Ishikawa (cell line): ENCODE data around the gene CYBA.

Experiments
- CEBPB ChIP-seq: IDR thresholded peaks from 2 replicates; pipeline ENCODE4 v1.6.1; 2012
- TCF12 ChIP-seq: IDR thresholded peaks from 2 replicates; pipeline ENCODE4 v1.6.1; 2012; ENCODE audit warnings: low read depth
- TEAD4 ChIP-seq: IDR thresholded peaks from 2 replicates; pipeline ENCODE4 v1.6.1; 2012

DNA sequence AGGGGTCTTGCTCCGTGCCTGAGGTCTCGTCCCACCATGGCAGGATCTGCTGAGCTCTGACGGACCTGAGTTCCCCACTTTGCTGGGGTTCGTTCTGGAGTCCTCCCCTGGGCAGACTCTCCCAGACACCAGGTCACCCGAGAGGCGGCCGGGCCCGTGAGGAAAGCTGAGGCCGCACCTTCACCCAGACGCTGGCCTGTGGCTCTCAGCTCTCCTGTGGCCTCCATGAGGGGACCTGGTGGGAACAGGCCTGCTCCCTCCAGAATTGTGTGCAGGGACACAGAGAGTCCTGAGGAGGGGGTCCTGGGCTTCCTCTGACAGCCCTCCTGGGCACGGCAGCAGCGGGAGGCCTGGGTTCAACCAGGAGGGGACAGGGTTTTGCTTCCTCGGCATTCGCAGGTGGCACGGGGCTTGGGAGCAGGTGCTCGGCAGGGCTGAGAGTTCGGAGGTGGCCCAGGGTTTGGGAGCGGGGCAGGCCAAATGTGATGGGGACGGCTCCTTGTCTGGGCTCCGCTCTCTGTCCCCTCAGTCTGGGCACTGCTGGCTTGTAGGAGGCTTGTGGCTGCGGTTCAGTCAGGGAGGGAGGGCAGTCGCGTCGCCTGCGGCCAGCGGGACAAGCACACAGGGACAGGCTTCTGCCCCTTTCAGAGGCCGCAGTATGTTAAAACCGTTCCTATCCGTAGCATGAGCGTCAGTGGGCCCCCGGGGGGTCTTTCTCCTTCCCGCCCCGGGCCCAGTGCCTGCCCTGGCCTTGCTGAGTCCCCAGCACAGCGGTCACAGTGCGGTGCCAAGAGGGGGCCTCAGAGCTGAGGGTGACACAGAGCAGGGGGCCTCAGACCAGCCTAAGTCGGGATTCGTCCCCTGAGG lies 43.6 kb upstream of the CYBA start:
- TF ChIP-seq TEAD4 (no peak), TCF12 (no peak), CEBPB (no peak)
